ENCODE measurements around the gene FBXL13.
"Not testable (repeated sequence)": the region's sequence is repeated elsewhere in the genome, so short reads cannot be mapped to it uniquely, and the experiment has no call there.

The FBXL13 gene

GRCh38 chr7:102983602-102984001 is 91.0 kb downstream of the FBXL13 start:
- DNase-seq (ENCODE audit: low read depth in 2 of 2): no peak

GRCh38 chr7:102982235-102982634 is 92.4 kb downstream of the FBXL13 start:
- DNase-seq (ENCODE audit: low read depth in 2 of 2): no peak

- no peak for DNase-seq (ENCODE audit: low read depth in 2 of 2)
Measured at GRCh38 chr7:102981451-102981850, 93.1 kb downstream of the FBXL13 start.

GRCh38 chr7:102979670-102980069 is 94.9 kb downstream of the FBXL13 start:
- no peak for DNase-seq (ENCODE audit: low read depth in 2 of 2)

- DNase-seq (ENCODE audit: low read depth in 2 of 2): no peak
Measured at GRCh38 chr7:102978284-102978683, 96.3 kb downstream of the FBXL13 start.

GRCh38 chr7:102977586-102977985 is 97.0 kb downstream of the FBXL13 start:
- DNase-seq (ENCODE audit: low read depth in 2 of 2): not testable (repeated sequence)

GRCh38 chr7:102976493-102976892 is 98.1 kb downstream of the FBXL13 start:
- no peak for DNase-seq (ENCODE audit: low read depth in 2 of 2)

GRCh38 chr7:102975854-102976253 is 98.7 kb downstream of the FBXL13 start:
- DNase-seq (ENCODE audit: low read depth in 2 of 2): no peak

- DNase-seq (ENCODE audit: low read depth in 2 of 2): no peak
Measured at GRCh38 chr7:102974366-102975236, 100.0 kb downstream of the FBXL13 start.

GRCh38 chr7:102973096-102973802 is 101.3 kb downstream of the FBXL13 start:
- no peak for DNase-seq (ENCODE audit: low read depth in 2 of 2)

- DNase-seq (ENCODE audit: low read depth in 2 of 2): no peak
Measured at GRCh38 chr7:102967798-102968197, 106.8 kb downstream of the FBXL13 start.

GRCh38 chr7:102966465-102966864 is 108.1 kb downstream of the FBXL13 start:
- DNase-seq (ENCODE audit: low read depth in 2 of 2): no peak

GRCh38 chr7:102961993-102962392 is 112.6 kb downstream of the FBXL13 start:
- DNase-seq (ENCODE audit: low read depth in 2 of 2): not testable (repeated sequence)

GRCh38 chr7:102958004-102958403 is 116.6 kb downstream of the FBXL13 start:
- not testable (repeated sequence) for DNase-seq (ENCODE audit: low read depth in 2 of 2)

GRCh38 chr7:102954359-102954758 is 120.2 kb downstream of the FBXL13 start:
- not testable (repeated sequence) for DNase-seq (ENCODE audit: low read depth in 2 of 2)

GRCh38 chr7:102953406-102953805 is 121.2 kb downstream of the FBXL13 start:
- DNase-seq (ENCODE audit: low read depth in 2 of 2): no peak

GRCh38 chr7:102951839-102952238 is 122.8 kb downstream of the FBXL13 start:
- no peak for DNase-seq (ENCODE audit: low read depth in 2 of 2)

- DNase-seq (ENCODE audit: low read depth in 2 of 2): no peak
Measured at GRCh38 chr7:102944241-102944640, 130.4 kb downstream of the FBXL13 start.

GRCh38 chr7:102943423-102944169 is 131.0 kb downstream of the FBXL13 start:
- no peak for DNase-seq (ENCODE audit: low read depth in 2 of 2)

GRCh38 chr7:102942868-102943267 is 131.7 kb downstream of the FBXL13 start:
- no peak for DNase-seq (ENCODE audit: low read depth in 2 of 2)

GRCh38 chr7:102942181-102942866 is 132.3 kb downstream of the FBXL13 start:
- no peak for DNase-seq (ENCODE audit: low read depth in 2 of 2)

- no peak for DNase-seq (ENCODE audit: low read depth in 2 of 2)
Measured at GRCh38 chr7:102938679-102939078, 135.9 kb downstream of the FBXL13 start.

All from stimulated activated CD4-positive, alpha-beta T cell treated with anti-CD3 and anti-CD28 coated beads, Interleukin-1b, Interleukin-23, amount 100 ng/mL, for 4 hours (primary cell).